H1 (cell line): Measurements from ENCODE around the gene ZDHHC11B. TPM values are rescaled to one million over a fixed set of nuclear protein-coding genes. Genes with fewer than 3 reads are reported as not detected.
"Not testable (repeated sequence)": the region's sequence is repeated elsewhere in the genome, so short reads cannot be mapped to it uniquely, and the experiment has no call there.

Source experiments
- CTCF ChIA-PET: fragments of 300-600 bp; sonication (Branson Sonifier 250); formaldehyde crosslinking; loops from one replicate; lab custom pipeline; 2021; ENCODE audit not compliant: partially characterized antibody; lab: Charles Lee
- POLR2A ChIA-PET: fragments of 300-600 bp; sonication (Branson Sonifier 250); formaldehyde crosslinking; loops from one replicate; lab custom pipeline; 2021; ENCODE audit warnings: inconsistent platforms; ENCODE audit not compliant: partially characterized antibody; lab: Charles Lee
- DNase-seq, 2 experiments: peaks; one replicate each; pipeline versions ENCODE4 v3.0.0 to v3.0.0-alpha.2; 2010 to 2022; ENCODE audit warnings: low spot score in 2 of 2, low read depth in 1 of 2, mixed read lengths in 1 of 2
- FAIRE-seq: peaks from 2 replicates; lab custom pipeline; 2011; peaks lifted over from hg19 to GRCh38; lab: Jason Lieb, UNC
- H2AFZ ChIP-seq: 2 replicates; pipeline ENCODE4 v1.8.1; 2012; ENCODE audit warnings: low read length, inconsistent platforms
- H2AK5ac ChIP-seq: 2 replicates; pipeline ENCODE4 v1.6.1; 2013; ENCODE audit warnings: low read depth, low read length
- H2BK120ac ChIP-seq: replicated peaks from 2 replicates; pipeline ENCODE3; 2013; ENCODE audit warnings: low read depth, low read length, inconsistent platforms
- H2BK12ac ChIP-seq: 2 replicates; pipeline ENCODE4 v1.6.1; 2013; ENCODE audit warnings: low read depth, low read length
- H2BK15ac ChIP-seq: 2 replicates; pipeline ENCODE4 v1.6.1; 2013; ENCODE audit warnings: low read length
- H2BK20ac ChIP-seq: 2 replicates; pipeline ENCODE4 v1.6.1; 2013; ENCODE audit warnings: low read length
- H2BK5ac ChIP-seq: 2 replicates; pipeline ENCODE4 v1.6.1; 2013; ENCODE audit warnings: low read depth, low read length
- H3K14ac ChIP-seq: 2 replicates; pipeline ENCODE4 v1.6.1; 2013; ENCODE audit warnings: inconsistent platforms; ENCODE audit not compliant: insufficient read length
- H3K18ac ChIP-seq: 2 replicates; pipeline ENCODE4 v1.6.1; 2013; ENCODE audit warnings: low read length; ENCODE audit errors: extremely low read depth
- H3K23ac ChIP-seq: 2 replicates; pipeline ENCODE4 v1.6.1; 2013; ENCODE audit warnings: inconsistent platforms; ENCODE audit not compliant: insufficient read length
- H3K23me2 ChIP-seq: 2 replicates; pipeline ENCODE4 v1.6.1; 2013; ENCODE audit warnings: low read depth, low read length
- H3K27ac ChIP-seq: 2 replicates; pipeline ENCODE4 v1.6.1; 2011; ENCODE audit warnings: low read depth, low read length, inconsistent platforms
- H3K27me3 ChIP-seq, 4 experiments: replicated peaks in 1 of 4; 1 replicate in 1 of 4; 2 replicates in 3 of 4; pipeline versions ENCODE4 v1.6.1 to v1.8.1; 2011 to 2013; ENCODE audit warnings: low read length in 3 of 4, mild to moderate bottlenecking in 3 of 4, inconsistent platforms in 2 of 4, mixed read lengths in 2 of 4, moderate library complexity in 1 of 4; ENCODE audit not compliant: control insufficient read depth in 3 of 4, insufficient read depth in 3 of 4; ENCODE audit errors: extremely low read depth in 1 of 4
- H3K36me3 ChIP-seq, 4 experiments: 2 replicates each; pipeline versions ENCODE4 v1.6.1 to v1.8.1; 2011 to 2013; ENCODE audit warnings: mild to moderate bottlenecking in 4 of 4, low read length in 3 of 4, moderate library complexity in 2 of 4, control low read depth in 1 of 4, inconsistent platforms in 1 of 4; ENCODE audit not compliant: insufficient read depth in 4 of 4, control insufficient read depth in 2 of 4
- H3K4ac ChIP-seq: replicated peaks from 2 replicates; pipeline ENCODE3; 2013; ENCODE audit warnings: low read length, low read depth, mixed read lengths, inconsistent platforms; ENCODE audit not compliant: insufficient read length
- H3K4me1 ChIP-seq, 4 experiments: replicated peaks in 1 of 4; 1 replicate in 1 of 4; 2 replicates in 3 of 4; pipeline versions ENCODE4 v1.6.1 to v1.8.1; 2011 to 2013; ENCODE audit warnings: low read length in 3 of 4, inconsistent platforms in 2 of 4, mixed read lengths in 1 of 4; ENCODE audit not compliant: insufficient read depth in 4 of 4, control insufficient read depth in 3 of 4
- H3K4me2 ChIP-seq, 2 experiments: 2 replicates each; pipeline versions ENCODE4 v1.6.1 to v1.8.1; 2011 to 2013; ENCODE audit warnings: low read depth in 2 of 2, low read length in 2 of 2, control low read depth in 1 of 2, inconsistent platforms in 1 of 2, mild to moderate bottlenecking in 1 of 2; ENCODE audit not compliant: insufficient read depth in 1 of 2
- H3K4me3 ChIP-seq, 4 experiments: fragments of 200-600, 300-600 bp in 1 of 4; sonication (generic), shearing (Covaris generic), sonication (Bioruptor Twin) in 1 of 4; 2 replicates each; pipeline versions ENCODE4 v1.5.1 to v1.8.1; 2011 to 2016; ENCODE audit warnings: low read length in 4 of 4, low read depth in 3 of 4, control low read depth in 2 of 4, inconsistent platforms in 2 of 4, mild to moderate bottlenecking in 2 of 4, mixed read lengths in 1 of 4, moderate library complexity in 1 of 4; ENCODE audit not compliant: insufficient read depth in 2 of 4; ENCODE audit errors: extremely low read depth in 1 of 4
- H3K56ac ChIP-seq: replicated peaks from 2 replicates; pipeline ENCODE3; 2013; ENCODE audit warnings: low read depth, mild to moderate bottlenecking, mixed read lengths, low read length, inconsistent platforms; ENCODE audit not compliant: insufficient read length
- H3K79me1 ChIP-seq: 2 replicates; pipeline ENCODE4 v1.6.1; 2013; ENCODE audit warnings: low read depth, low read length, control low read depth
- H3K79me2 ChIP-seq, 2 experiments: 2 replicates each; pipeline versions ENCODE4 v1.6.1 to v1.8.1; 2012 to 2013; ENCODE audit warnings: low read length in 2 of 2, mild to moderate bottlenecking in 2 of 2, inconsistent platforms in 1 of 2; ENCODE audit not compliant: insufficient read depth in 2 of 2, control insufficient read depth in 1 of 2
- H3K9ac ChIP-seq, 4 experiments: replicated peaks in 1 of 4; 1 replicate in 1 of 4; 2 replicates in 3 of 4; pipeline versions ENCODE4 v1.6.1 to v1.8.1; 2011 to 2013; ENCODE audit warnings: low read depth in 3 of 4, low read length in 3 of 4, control low read depth in 2 of 4, mild to moderate bottlenecking in 2 of 4, moderate library complexity in 2 of 4, inconsistent platforms in 1 of 4; ENCODE audit errors: extremely low read depth in 1 of 4
- H3K9me3 ChIP-seq, 2 experiments: 2 replicates each; pipeline versions ENCODE4 v1.6.1 to v1.8.1; 2012 to 2013; ENCODE audit warnings: mild to moderate bottlenecking in 2 of 2, moderate library complexity in 2 of 2, control low read depth in 1 of 2, inconsistent platforms in 1 of 2, low read depth in 1 of 2, low read length in 1 of 2, mixed read lengths in 1 of 2; ENCODE audit not compliant: insufficient read depth in 2 of 2
- H4K20me1 ChIP-seq, 2 experiments: replicated peaks in 1 of 2; 2 replicates each; pipeline versions ENCODE3 to v1.8.1; 2011 to 2013; ENCODE audit warnings: inconsistent platforms in 2 of 2, low read length in 2 of 2, mild to moderate bottlenecking in 1 of 2; ENCODE audit not compliant: insufficient read depth in 2 of 2, control insufficient read depth in 1 of 2
- H4K5ac ChIP-seq: 2 replicates; pipeline ENCODE4 v1.6.1; 2013; ENCODE audit warnings: low read length, low read depth, mixed read lengths, inconsistent platforms; ENCODE audit not compliant: insufficient read length
- H4K8ac ChIP-seq: 2 replicates; pipeline ENCODE4 v1.8.0; 2013; ENCODE audit warnings: mild to moderate bottlenecking, moderate library complexity, low read length, inconsistent platforms; ENCODE audit not compliant: insufficient read depth; ENCODE audit errors: extremely low read depth
- H4K91ac ChIP-seq: replicated peaks from 2 replicates; pipeline ENCODE3; 2013; ENCODE audit warnings: low read length, mixed read lengths, inconsistent platforms; ENCODE audit not compliant: insufficient read length
- WGBS, 2 experiments: shearing (Covaris generic) in 1 of 2; methylation state at CpG; one replicate each; pipeline versions ENCODE4 v1.1.6 to v1.1.7; 2013 to 2015; ENCODE audit warnings: low lambda C conversion rate in 2 of 2, mixed read lengths in 2 of 2, inconsistent platforms in 1 of 2, low coverage in 1 of 2, missing lambda C conversion rate in 1 of 2; ENCODE audit not compliant: insufficient replicate concordance in 2 of 2, insufficient coverage in 1 of 2, insufficient read length in 1 of 2; ENCODE audit errors: extremely low coverage in 1 of 2, missing lambda C conversion rate in 1 of 2; 5-methylcytosine and 5-hydroxymethylcytosine counted together
- polyA plus RNA-seq, 7 experiments: library from polyadenylated mRNA; depleted of rRNA in 3 of 7; stranded (reverse) in 5 of 7; unstranded in 2 of 7; fragments of >200 nt in 5 of 7; fragments of 200-250 nt in 2 of 7; gene quantifications; 1 replicate in 5 of 7; 2 replicates in 1 of 7; 4 replicates in 1 of 7; pipeline versions ENCODE4 v1.2.1 to v1.2.3, GENCODE V29; 2011 to 2013; ENCODE audit warnings: missing spikeins in 2 of 7, mixed read lengths in 2 of 7
- total RNA-seq: library from RNA; stranded (reverse); fragmentation: NEBNext Ultra II Directional; extraction: Animal tissue kit (Norgen Biotek cat#: 25700); gene quantifications from 2 replicates; pipeline ENCODE4 v1.2.1, GENCODE V29; 2021

Gene ZDHHC11B
- total and polyA plus RNA-seq, 2 of the 8 experiments (the other 6 are each of a cell fraction or from before 2014, with no cell fraction given): 0.29 to 2.5 TPM

- FAIRE-seq, POLR2A ChIA-PET: not testable (repeated sequence)
Observed at GRCh38 chr5:801055-801454, 16.5 kb upstream of the ZDHHC11B start.

DNA sequence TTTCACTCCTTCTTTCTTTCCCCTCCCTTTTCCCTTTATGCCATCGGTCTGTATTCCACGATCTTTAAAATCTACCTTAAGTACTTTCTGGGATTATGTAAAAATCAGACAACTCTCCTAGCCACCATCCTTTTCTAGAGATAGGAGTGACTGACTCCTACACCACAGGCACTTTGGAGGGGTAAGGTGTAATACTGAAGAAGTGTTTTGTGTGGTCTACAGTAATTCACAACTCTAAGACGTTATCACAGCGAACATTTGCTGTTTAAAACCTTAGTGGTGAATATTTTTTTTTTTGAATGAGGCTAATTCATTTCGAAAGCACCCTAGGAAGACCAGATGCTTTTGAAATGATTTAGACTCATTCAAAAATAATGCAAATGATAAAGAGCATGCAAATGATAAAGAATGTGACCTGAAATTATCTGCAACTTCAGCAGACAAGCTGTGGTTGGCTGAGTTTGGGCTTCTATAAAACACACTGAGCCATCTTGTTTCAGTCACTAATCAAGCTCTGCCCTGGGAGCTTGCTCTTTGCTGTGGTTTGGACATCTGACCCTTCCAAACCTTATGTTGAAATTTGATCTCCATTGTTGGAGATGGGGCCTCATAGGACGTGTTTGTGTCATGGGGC lies 14.1 kb upstream of the ZDHHC11B start:
- H3K4me3 ChIP-seq, POLR2A ChIA-PET: not testable (repeated sequence)

More at GRCh38 chr5:801055-801454, 16.5 kb upstream of the ZDHHC11B start:
- H2BK12ac ChIP-seq, H2BK15ac ChIP-seq, H4K8ac ChIP-seq, H3K27ac ChIP-seq, H2BK120ac ChIP-seq, H3K23me2 ChIP-seq, DNase-seq, H3K79me1 ChIP-seq, H3K14ac ChIP-seq, H3K9ac ChIP-seq, H3K18ac ChIP-seq, H3K4me3 ChIP-seq, H4K20me1 ChIP-seq, H3K4me2 ChIP-seq, H4K91ac ChIP-seq, H2BK20ac ChIP-seq, H2AK5ac ChIP-seq, H3K27me3 ChIP-seq, H3K4ac ChIP-seq, H3K36me3 ChIP-seq, H3K79me2 ChIP-seq, H4K5ac ChIP-seq, H3K9me3 ChIP-seq, H3K4me1 ChIP-seq, H2BK5ac ChIP-seq, H2AFZ ChIP-seq, H3K23ac ChIP-seq, H3K56ac ChIP-seq: not testable (repeated sequence)
- CTCF ChIA-PET: interaction anchor here (0.7 to 0.8 kb wide), 2 partner anchors 24 to 101 kb away, joined by 3 read pairs; no protein-coding TSS in a partner anchor
- WGBS, 2 experiments: 91% methylated on average over 4 of the region's 4 CpGs; no CpG with 5 or more reads in 1 of the 2 experiments

More for the DNA sequence above, 14.1 kb upstream of the ZDHHC11B start:
- H3K4ac ChIP-seq, H2BK120ac ChIP-seq, H3K79me2 ChIP-seq, H3K23ac ChIP-seq, H3K4me2 ChIP-seq, H3K27ac ChIP-seq, H4K5ac ChIP-seq, H4K8ac ChIP-seq, H3K23me2 ChIP-seq, H4K91ac ChIP-seq, H3K27me3 ChIP-seq, H3K14ac ChIP-seq, H2AFZ ChIP-seq, H3K79me1 ChIP-seq, H2BK12ac ChIP-seq, H3K4me1 ChIP-seq, CTCF ChIA-PET, H2AK5ac ChIP-seq, H2BK15ac ChIP-seq, H4K20me1 ChIP-seq, H3K9ac ChIP-seq, DNase-seq, H2BK20ac ChIP-seq, H2BK5ac ChIP-seq, H3K36me3 ChIP-seq, H3K56ac ChIP-seq, H3K18ac ChIP-seq: not testable (repeated sequence)
- peaks cover 10 to 14% of the 10 kb centered on the region in 2 experiments; a peak in 2 of 4 replicates for H3K9me3 ChIP-seq
- peak; percentile 83 for FAIRE-seq
- WGBS, 2 experiments: 88% methylated on average over 6 of the region's 6 CpGs; no CpG with 5 or more reads in 1 of the 2 experiments
